ENCODE data around the gene NOSTRIN. TPM values are rescaled to one million over a fixed set of nuclear protein-coding genes. Genes with fewer than 3 reads are reported as not detected.

The NOSTRIN gene
- total RNA-seq, 2 donors from 2014 or later, result 0.42 to 0.73 TPM

DNA sequence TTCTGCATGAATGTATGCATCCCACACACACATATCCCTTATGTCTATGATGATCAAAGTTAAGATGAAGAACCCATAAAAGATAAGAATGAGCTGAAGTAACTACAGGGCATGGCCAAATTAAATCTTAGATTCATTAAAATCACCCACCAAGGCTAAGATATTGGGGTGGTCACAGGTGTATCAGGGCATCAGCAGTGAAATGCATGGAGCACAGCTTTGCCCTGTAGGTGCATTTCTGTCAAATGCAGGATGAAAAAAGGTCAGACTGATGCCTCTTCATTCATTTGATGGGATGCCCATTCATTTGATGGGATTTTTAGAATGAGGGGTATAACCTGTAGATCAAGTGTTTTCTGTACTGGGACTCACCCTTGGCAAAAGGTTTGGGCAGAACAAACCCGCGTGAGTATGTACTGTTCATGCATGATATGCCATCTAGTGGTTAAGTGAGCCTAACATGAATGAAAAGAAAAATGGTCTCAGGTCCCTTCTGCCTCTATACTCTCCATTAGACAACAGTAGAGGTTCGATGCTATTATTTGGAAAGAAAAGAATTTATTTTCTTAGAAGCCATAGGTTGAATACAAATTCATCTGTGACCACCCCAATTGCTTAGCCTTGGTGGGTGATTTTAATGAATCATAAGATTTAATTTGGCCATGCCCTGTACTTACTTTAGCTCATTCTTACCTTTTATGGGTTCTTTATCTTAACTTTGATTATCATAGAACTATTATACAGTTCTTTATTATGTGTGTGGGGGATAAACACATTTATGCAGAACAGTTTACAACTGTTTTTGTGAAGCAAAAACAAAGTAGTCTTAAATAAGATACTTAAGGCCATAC lies 43.2 kb upstream of the NOSTRIN start:
- H3K9ac ChIP-seq (ENCODE audit: extremely low read depth, low read length, poor library complexity, severe bottlenecking), result no peak overlapping the region
- peaks cover 6% of the 10 kb centered on the region for H3K4me1 ChIP-seq (ENCODE audit: control insufficient read depth, insufficient read depth, low read length)
- no peak overlapping the region for H3K4me3 Mint-ChIP-seq
- no peak overlapping the region for H3K27ac Mint-ChIP-seq
- H3K4me3 ChIP-seq (ENCODE audit: low read length), result no peak overlapping the region
- no peak overlapping the region for H3K27ac ChIP-seq (ENCODE audit: low read depth, low read length)
- H3K4me1 Mint-ChIP-seq, result peaks cover 25% of the 10 kb centered on the region
- H3K27me3 Mint-ChIP-seq (ENCODE audit: insufficient read depth), result no peaks in the 10 kb centered on the region
- H3K36me3 Mint-ChIP-seq (ENCODE audit: low read depth), result peaks cover 11% of the 10 kb centered on the region
- peak; percentile 55 for DNase-seq
- TF ChIP-seq CTCF (conservative IDR thresholded peaks at IDR 0.05), result peak; percentile 78
- WGBS, 2 experiments (ENCODE audit: insufficient coverage in 1 of 2, insufficient read length in 1 of 2), result 62 to 70% methylated on average over 2 of the region's 3 CpGs
- no peaks in the 10 kb centered on the region for H3K9me3 ChIP-seq (ENCODE audit: control insufficient read depth, low read length)
- H3K9me3 Mint-ChIP-seq, result no peaks in the 10 kb centered on the region
- H3K27me3 ChIP-seq (ENCODE audit: control insufficient read depth, insufficient read depth, low read length, poor library complexity, severe bottlenecking), result no peaks in the 10 kb centered on the region
- H3K36me3 ChIP-seq (ENCODE audit: control insufficient read depth, insufficient read depth, low read length), result peaks cover 29% of the 10 kb centered on the region

DNA sequence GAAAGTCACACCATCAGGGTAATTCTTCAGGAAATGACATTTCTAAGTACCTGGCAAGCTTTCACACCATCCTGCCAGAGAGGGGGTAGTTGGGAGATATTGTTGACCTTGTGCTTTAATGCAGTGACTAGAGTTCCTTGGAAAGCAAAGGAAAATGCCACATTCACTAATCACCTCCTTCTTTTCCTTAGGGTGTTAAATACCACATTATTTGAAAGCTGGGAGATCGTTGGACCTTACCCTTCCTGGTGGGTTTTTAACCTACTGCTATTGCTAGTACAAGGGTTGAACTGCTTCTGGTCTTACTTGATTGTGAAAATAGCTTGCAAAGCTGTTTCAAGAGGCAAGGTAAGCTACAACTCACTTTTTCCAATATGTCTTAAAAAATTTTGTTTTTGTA lies 37.0 kb upstream of the NOSTRIN start:
- H3K36me3 Mint-ChIP-seq (ENCODE audit: low read depth), result peaks cover 36% of the 10 kb centered on the region
- Histone ChIP-seq H3K27me3 (ENCODE audit: control insufficient read depth, insufficient read depth, low read length, poor library complexity, severe bottlenecking) (no peaks in the 10 kb centered on the region), H3K9me3 (ENCODE audit: control insufficient read depth, low read length) (no peaks in the 10 kb centered on the region), H3K9ac (ENCODE audit: extremely low read depth, low read length, poor library complexity, severe bottlenecking) (no peak overlapping the region), H3K27ac (ENCODE audit: low read depth, low read length) (no peak overlapping the region), H3K36me3 (ENCODE audit: control insufficient read depth, insufficient read depth, low read length) (peaks cover 31% of the 10 kb centered on the region), H3K4me1 (ENCODE audit: control insufficient read depth, insufficient read depth, low read length) (no peaks in the 10 kb centered on the region), H3K4me3 (ENCODE audit: low read length) (no peak overlapping the region)
- no peaks in the 10 kb centered on the region for H3K9me3 Mint-ChIP-seq
- peaks cover 2% of the 10 kb centered on the region for H3K4me1 Mint-ChIP-seq
- TF ChIP-seq CTCF (conservative IDR thresholded peaks at IDR 0.05), result no peak
- WGBS, 2 experiments (ENCODE audit: insufficient coverage in 1 of 2, insufficient read length in 1 of 2), result 100% methylated on average over 1 of the region's 1 CpG; no CpG with 5 or more reads in 1 of the 2 experiments
- no peak overlapping the region for H3K4me3 Mint-ChIP-seq
- no peak for DNase-seq
- H3K27ac Mint-ChIP-seq, result no peak overlapping the region
- no peaks in the 10 kb centered on the region for H3K27me3 Mint-ChIP-seq (ENCODE audit: insufficient read depth)

GRCh38 chr2:168766600-168766999 lies 35.8 kb upstream of the NOSTRIN start:
- H3K27ac Mint-ChIP-seq, result no peak overlapping the region
- 97 to 100% methylated on average over 1 to 2 of the region's 2 CpGs for WGBS, 2 experiments (ENCODE audit: insufficient coverage in 1 of 2, insufficient read length in 1 of 2)
- no peak overlapping the region for H3K4me3 Mint-ChIP-seq
- peaks cover 2% of the 10 kb centered on the region for H3K4me1 Mint-ChIP-seq
- H3K9me3 Mint-ChIP-seq, result no peaks in the 10 kb centered on the region
- no peak for DNase-seq
- no peaks in the 10 kb centered on the region for H3K27me3 Mint-ChIP-seq (ENCODE audit: insufficient read depth)
- peaks cover 32% of the 10 kb centered on the region for H3K36me3 Mint-ChIP-seq (ENCODE audit: low read depth)
- Histone ChIP-seq H3K9me3 (ENCODE audit: control insufficient read depth, low read length) (no peaks in the 10 kb centered on the region), H3K9ac (ENCODE audit: extremely low read depth, low read length, poor library complexity, severe bottlenecking) (no peak overlapping the region), H3K4me1 (ENCODE audit: control insufficient read depth, insufficient read depth, low read length) (no peaks in the 10 kb centered on the region), H3K4me3 (ENCODE audit: low read length) (no peak overlapping the region), H3K36me3 (ENCODE audit: control insufficient read depth, insufficient read depth, low read length) (peaks cover 31% of the 10 kb centered on the region), H3K27ac (ENCODE audit: low read depth, low read length) (no peak overlapping the region), H3K27me3 (ENCODE audit: control insufficient read depth, insufficient read depth, low read length, poor library complexity, severe bottlenecking) (no peaks in the 10 kb centered on the region)
- TF ChIP-seq CTCF (conservative IDR thresholded peaks at IDR 0.05), result no peak

Measured in endodermal cell (in vitro differentiated cells).